ACC112 (cell line): ENCODE data around the gene AGMO.

Source experiments
- H2AFZ ChIP-seq: fragments of 200-600 bp; sonication (generic); one replicate; pipeline ENCODE4 v1.6.0; 2017; ENCODE audit warnings: antibody characterized with exemption, low read length; ENCODE audit not compliant: unreplicated experiment
- H3K27ac ChIP-seq: fragments of 200-600 bp; sonication (generic); 2 replicates; pipeline ENCODE4 v1.5.1; 2014; ENCODE audit warnings: low read depth, mild to moderate bottlenecking, antibody characterized with exemption, low read length, moderate library complexity
- H3K27me3 ChIP-seq: fragments of 200-600 bp; sonication (generic); 2 replicates; pipeline ENCODE4 v1.6.1; 2014; ENCODE audit warnings: mild to moderate bottlenecking, antibody characterized with exemption, low read length, moderate library complexity, mixed read lengths; ENCODE audit not compliant: insufficient read depth
- H3K36me3 ChIP-seq: fragments of 200-600 bp; sonication (generic); 2 replicates; pipeline ENCODE4 v1.6.1; 2016; ENCODE audit warnings: mild to moderate bottlenecking, antibody characterized with exemption, low read length, moderate library complexity, mixed read lengths; ENCODE audit not compliant: insufficient read depth
- H3K4me1 ChIP-seq: fragments of 200-600 bp; sonication (generic); one replicate; pipeline ENCODE4 v1.6.1; 2016; ENCODE audit warnings: low read length, mixed read lengths; ENCODE audit not compliant: insufficient read depth, unreplicated experiment, control insufficient read depth
- H3K4me3 ChIP-seq: fragments of 200-600 bp; sonication (generic); 2 replicates; pipeline ENCODE4 v1.5.1; 2014; ENCODE audit warnings: mild to moderate bottlenecking, low read depth, low read length
- H3K79me2 ChIP-seq: fragments of 200-600 bp; sonication (generic); one replicate; pipeline ENCODE4 v1.6.0; 2016; ENCODE audit warnings: low read length; ENCODE audit not compliant: control insufficient read depth, unreplicated experiment, insufficient read depth

The AGMO gene

DNA sequence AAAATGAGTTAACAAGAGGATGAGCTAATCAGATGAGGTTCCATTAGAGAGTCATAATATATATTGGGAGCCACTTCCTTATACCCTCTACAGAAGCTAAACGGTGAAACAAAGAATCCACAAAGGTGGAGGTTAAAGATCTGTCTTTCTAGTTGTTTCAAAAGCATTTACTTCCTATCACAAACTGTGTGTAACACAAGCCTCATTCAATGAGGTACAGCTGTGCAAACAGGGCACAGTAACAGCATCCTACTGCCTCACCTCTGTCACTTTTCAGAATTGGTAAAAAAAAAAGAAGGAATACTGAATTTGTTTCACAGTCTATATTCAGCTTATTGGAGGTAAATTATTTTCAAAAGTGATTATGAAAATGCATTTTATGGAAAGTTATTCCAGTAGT, 128.7 kb downstream of the AGMO start:
- Histone ChIP-seq H3K79me2 (no peaks in the 10 kb centered on the region), H3K36me3 (no peaks in the 10 kb centered on the region), H3K27ac (no peak overlapping the region), H2AFZ (peak overlapping the region; percentile 31), H3K4me1 (no peaks in the 10 kb centered on the region), H3K27me3 (no peaks in the 10 kb centered on the region), H3K4me3 (no peak overlapping the region)

DNA sequence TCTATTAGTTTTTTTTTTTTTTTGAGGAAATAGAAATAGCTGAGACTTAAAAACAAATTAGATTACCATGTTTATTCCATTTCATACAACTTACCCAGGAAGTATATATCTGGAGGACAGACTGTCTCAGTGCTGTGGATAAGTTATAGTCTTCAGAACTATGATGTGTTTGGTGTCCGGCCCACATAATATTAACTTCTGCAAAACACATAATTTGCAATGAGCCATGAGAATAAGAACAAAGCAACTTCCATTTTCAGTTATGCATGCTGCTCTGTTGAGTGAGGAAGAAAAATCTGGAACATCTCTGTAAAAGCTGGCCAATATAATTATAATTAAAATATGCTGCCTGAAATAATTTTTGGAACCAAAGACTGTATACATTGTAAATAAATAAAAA, 130.9 kb downstream of the AGMO start:
- no peaks in the 10 kb centered on the region for H3K4me1 ChIP-seq
- no peaks in the 10 kb centered on the region for H3K27me3 ChIP-seq
- no peak overlapping the region for H2AFZ ChIP-seq
- H3K36me3 ChIP-seq: no peaks in the 10 kb centered on the region
- no peak overlapping the region for H3K27ac ChIP-seq
- no peaks in the 10 kb centered on the region for H3K79me2 ChIP-seq
- H3K4me3 ChIP-seq: no peak overlapping the region

DNA sequence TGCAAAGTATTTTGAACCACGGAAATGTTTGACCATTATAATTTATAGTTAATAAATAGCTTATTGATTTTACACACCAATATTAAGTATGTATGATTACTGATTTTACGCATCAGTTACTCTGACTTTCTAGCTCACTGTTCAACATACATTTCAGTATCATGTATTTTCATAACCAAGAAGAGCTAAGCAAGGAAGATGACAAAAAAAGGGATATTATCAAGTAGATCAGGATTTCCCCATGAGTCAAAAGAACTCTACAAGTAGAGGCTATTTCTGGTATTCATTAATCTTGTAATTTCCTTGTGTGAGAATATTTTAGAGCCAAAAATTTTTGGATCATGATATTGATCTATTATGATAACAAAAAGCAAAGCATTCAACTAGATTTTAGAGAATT, 131.6 kb downstream of the AGMO start:
- no peaks in the 10 kb centered on the region for H3K4me1 ChIP-seq
- no peaks in the 10 kb centered on the region for H3K79me2 ChIP-seq
- H3K36me3 ChIP-seq: no peaks in the 10 kb centered on the region
- H3K4me3 ChIP-seq: no peak overlapping the region
- H2AFZ ChIP-seq: no peak overlapping the region
- no peaks in the 10 kb centered on the region for H3K27me3 ChIP-seq
- no peak overlapping the region for H3K27ac ChIP-seq

DNA sequence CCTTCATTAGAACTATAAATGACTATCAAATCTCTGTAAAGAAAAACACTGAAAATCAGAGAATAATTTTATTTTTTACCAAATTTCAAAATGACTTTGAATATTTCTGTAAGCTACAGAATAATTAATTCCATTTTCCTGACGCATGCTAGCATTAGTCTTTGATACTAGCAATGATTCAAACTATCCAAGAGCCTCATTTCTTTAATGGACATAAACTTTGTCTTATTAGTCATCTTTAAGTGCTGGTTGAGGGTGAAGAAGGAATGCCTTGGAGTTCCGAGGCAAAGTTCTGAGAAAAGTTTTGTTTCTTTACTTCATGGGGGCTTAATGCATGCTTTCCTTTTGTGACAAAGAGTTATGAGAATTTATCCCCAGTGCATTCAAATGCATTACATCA, 137.3 kb downstream of the AGMO start:
- H2AFZ ChIP-seq: no peak overlapping the region
- H3K27me3 ChIP-seq: no peaks in the 10 kb centered on the region
- no peaks in the 10 kb centered on the region for H3K79me2 ChIP-seq
- H3K27ac ChIP-seq: no peak overlapping the region
- no peaks in the 10 kb centered on the region for H3K4me1 ChIP-seq
- H3K4me3 ChIP-seq: no peak overlapping the region
- no peaks in the 10 kb centered on the region for H3K36me3 ChIP-seq

DNA sequence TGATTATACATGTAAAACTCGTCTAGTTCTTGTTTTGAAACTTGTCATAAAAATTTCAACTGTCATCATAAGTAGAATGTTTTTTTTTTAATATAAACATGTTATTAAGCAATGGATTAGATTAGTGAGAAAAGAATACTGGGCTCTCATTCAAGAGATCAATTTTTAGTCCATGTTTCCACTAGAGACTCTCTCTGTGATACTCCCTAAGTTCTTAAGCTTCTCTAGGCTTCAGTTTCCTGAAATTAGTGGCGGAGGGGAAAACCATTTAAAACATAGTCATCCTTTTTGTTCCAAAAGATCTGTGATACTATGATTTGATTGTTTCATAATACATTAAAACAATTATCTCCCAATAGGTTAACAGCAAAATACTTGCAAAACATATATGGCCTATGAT, 142.2 kb downstream of the AGMO start:
- Histone ChIP-seq H3K4me1 (no peaks in the 10 kb centered on the region), H3K36me3 (no peaks in the 10 kb centered on the region; the same call in 1 of the 2 replicates), H3K79me2 (no peaks in the 10 kb centered on the region), H2AFZ (no peak overlapping the region), H3K4me3 (no peak overlapping the region), H3K27me3 (no peaks in the 10 kb centered on the region), H3K27ac (no peak overlapping the region)

DNA sequence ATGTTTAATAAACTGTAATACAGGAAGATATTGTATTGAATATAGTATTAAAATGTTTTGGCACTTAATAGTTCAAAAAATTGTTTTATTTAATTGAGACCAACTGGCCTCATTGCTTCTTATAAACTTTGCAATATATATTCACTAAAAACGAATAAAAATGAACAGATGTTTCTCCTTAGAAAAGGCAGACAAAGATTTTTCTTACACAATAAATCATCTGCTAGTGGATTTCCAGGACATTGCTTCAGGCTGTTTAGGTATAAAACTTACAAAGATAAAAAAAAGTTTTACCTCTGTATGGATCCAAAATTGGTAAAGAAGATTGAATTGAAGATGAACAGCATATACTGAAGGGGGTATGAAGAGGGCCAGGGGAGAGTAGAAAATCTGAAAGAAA, 143.6 kb downstream of the AGMO start:
- no peaks in the 10 kb centered on the region for H3K27me3 ChIP-seq
- H3K79me2 ChIP-seq: no peaks in the 10 kb centered on the region
- H3K36me3 ChIP-seq: no peaks in the 10 kb centered on the region; the same call in 1 of the 2 replicates
- no peak overlapping the region for H3K4me3 ChIP-seq
- H2AFZ ChIP-seq: no peak overlapping the region
- H3K4me1 ChIP-seq: no peaks in the 10 kb centered on the region
- H3K27ac ChIP-seq: no peak overlapping the region

DNA sequence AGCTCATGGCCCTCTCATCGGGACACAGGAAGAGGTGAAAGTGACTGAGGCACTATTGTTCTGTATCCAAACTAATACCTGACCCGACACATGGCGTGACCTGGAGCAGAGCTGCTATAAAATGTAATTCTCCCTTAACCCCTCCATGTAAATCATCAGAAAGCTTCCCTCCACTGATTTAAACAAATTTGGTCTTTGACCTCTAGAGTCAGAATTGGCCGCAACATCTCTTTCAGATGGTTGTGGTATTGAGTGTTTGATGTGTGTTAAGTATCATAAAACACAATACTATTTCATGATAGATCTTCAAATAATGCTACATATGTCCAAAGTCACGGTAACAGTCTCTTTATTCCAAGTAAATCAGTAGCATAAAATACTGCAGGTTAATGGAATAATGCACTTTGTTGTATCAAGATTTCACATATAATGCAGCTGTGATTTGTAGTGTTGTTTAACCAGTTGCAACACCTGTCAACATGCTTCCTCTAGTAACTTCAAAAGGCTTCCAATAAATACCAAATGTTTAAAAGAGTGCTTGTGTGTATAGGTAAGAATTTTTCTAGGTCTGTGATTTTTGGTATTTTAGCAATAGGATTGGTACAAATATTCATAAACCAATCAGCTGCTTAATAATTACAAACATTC, 144.3 kb downstream of the AGMO start:
- Histone ChIP-seq H3K79me2 (no peaks in the 10 kb centered on the region), H3K27ac (no peak overlapping the region), H3K4me3 (no peak overlapping the region), H3K36me3 (no peaks in the 10 kb centered on the region; the same call in 1 of the 2 replicates), H3K4me1 (no peaks in the 10 kb centered on the region), H2AFZ (no peak overlapping the region), H3K27me3 (no peaks in the 10 kb centered on the region)

DNA sequence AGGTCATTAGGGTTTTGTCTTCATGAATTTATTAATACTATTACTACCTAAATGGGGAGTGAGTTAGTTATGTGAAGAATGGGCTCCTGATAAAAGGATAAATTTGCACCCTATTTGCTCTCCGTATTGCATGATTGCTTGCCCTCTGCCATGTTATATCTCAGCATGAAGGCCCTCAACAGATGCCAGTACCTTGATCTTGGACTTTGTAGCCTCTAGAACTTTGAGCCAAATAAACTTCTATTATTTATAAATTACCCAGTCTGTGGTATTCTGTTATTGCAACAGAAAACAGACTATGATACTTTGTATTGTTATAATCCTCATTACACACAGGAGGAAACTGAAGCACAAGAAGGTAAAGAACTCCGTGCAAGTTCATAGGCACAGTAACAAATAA, 150.8 kb downstream of the AGMO start:
- Histone ChIP-seq H3K27ac (no peak overlapping the region), H2AFZ (no peak overlapping the region), H3K27me3 (no peaks in the 10 kb centered on the region), H3K4me1 (no peaks in the 10 kb centered on the region), H3K79me2 (no peaks in the 10 kb centered on the region), H3K4me3 (no peak overlapping the region), H3K36me3 (no peaks in the 10 kb centered on the region; the same call in 1 of the 2 replicates)

DNA sequence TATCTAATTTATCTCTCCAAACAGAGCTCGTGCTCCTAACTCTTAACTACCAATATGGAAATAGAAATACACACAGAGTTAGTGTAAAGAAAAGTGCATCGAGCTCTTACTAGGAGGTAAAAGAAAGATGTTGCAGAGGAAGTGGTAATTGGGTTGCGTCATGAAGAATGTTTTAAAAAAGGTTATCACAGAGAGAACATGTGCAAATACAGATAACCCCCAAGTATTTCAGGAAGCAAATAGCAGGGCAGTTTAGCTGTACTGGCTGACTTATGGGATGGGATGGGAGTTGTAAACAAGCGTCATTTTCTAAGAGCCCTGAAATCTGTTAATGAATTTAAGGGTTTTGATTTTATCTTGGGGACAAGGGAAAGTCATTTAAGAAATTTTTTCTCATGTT, 153.9 kb downstream of the AGMO start:
- no peaks in the 10 kb centered on the region for H3K79me2 ChIP-seq
- H3K36me3 ChIP-seq: peaks cover 5% of the 10 kb centered on the region; the same call in 1 of the 2 replicates
- no peaks in the 10 kb centered on the region for H3K27me3 ChIP-seq
- H3K4me3 ChIP-seq: no peak overlapping the region
- no peaks in the 10 kb centered on the region for H3K4me1 ChIP-seq
- no peak overlapping the region for H2AFZ ChIP-seq
- H3K27ac ChIP-seq: no peak overlapping the region

DNA sequence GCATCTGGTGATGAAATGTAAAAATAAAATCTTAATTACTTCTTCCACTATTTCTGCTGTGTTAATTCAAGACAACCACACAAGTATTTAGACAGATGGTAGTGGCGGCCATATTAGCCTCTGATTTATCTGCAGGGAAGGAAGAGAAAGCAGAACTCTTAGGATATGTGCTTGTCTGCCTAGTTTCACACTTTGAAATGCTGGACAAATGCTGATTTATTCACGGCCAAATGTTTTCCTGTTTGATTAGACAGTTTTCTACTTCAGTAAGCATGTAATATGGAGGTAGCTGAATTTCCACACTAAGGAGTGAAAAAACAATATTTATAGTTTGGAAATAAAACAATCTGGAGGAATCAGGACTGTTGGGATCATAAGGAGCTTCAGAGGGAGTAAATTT, 158.1 kb downstream of the AGMO start:
- Histone ChIP-seq H3K4me3 (no peak overlapping the region), H3K27ac (no peak overlapping the region), H3K79me2 (no peaks in the 10 kb centered on the region), H3K27me3 (no peaks in the 10 kb centered on the region), H3K4me1 (no peaks in the 10 kb centered on the region), H2AFZ (peak overlapping the region; percentile 23), H3K36me3 (peaks cover 5% of the 10 kb centered on the region; the same call in 1 of the 2 replicates)

DNA sequence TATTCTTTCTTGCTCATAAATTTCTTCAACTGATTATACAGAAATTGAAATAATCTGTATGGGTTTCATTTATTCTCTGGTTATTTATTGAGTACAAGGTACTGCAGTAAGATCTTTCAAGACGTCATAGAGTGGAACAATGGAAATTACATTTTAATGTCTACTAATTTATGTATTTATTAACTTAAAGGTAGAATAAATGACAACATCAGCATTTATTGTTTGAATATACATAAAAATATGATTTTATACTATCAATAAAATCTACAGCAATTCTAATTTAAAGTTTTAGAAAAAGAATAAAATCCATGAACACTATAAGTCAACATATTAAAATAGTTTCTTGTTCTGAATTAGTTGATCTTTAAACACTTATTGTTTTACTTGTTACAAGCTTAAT, 158.5 kb downstream of the AGMO start:
- Histone ChIP-seq H3K4me1 (no peaks in the 10 kb centered on the region), H3K79me2 (no peaks in the 10 kb centered on the region), H3K4me3 (no peak overlapping the region), H3K27ac (no peak overlapping the region), H3K36me3 (peaks cover 5% of the 10 kb centered on the region; the same call in 1 of the 2 replicates), H3K27me3 (no peaks in the 10 kb centered on the region), H2AFZ (no peak overlapping the region)
